Hematopoietic multipotent progenitor cell treated with erythropoietin and hydrocortisone succinate and interleukin-3 and kit ligand, for 17 days (in vitro differentiated cells): ENCODE results near the gene GGT5.
A peak's percentile ranks its signal among the peaks of the same experiment; 100 is the strongest.
"Not testable (repeated sequence)": the region's sequence is repeated elsewhere in the genome, so short reads cannot be mapped to it uniquely, and the experiment has no call there.

Experiments used
- DNase-seq: peaks from one replicate; pipeline ENCODE4 v3.0.0-alpha.2; 2015; ENCODE audit warnings: low spot score

The GGT5 gene

GRCh38 chr22:24245030-24245431, at the start of gene GGT5:
Gene GGT5, minus strand, starts transcription at chr22:24245082. Its CDS starts 357 bp downstream, at chr22:24244725.
- not testable (repeated sequence) for DNase-seq

GRCh38 chr22:24292202-24292830, 47.4 kb upstream of the GGT5 start:
- not testable (repeated sequence) for DNase-seq

- no peak for DNase-seq
These were observed 46.8 kb upstream of the GGT5 start for GRCh38 chr22:24291515-24292201.

GRCh38 chr22:24290459-24290858, 45.6 kb upstream of the GGT5 start:
- DNase-seq = peak; percentile 32

- DNase-seq = peak; percentile 30
These were observed 44.9 kb upstream of the GGT5 start for GRCh38 chr22:24289741-24290163.

- no peak for DNase-seq
These were observed 44.2 kb upstream of the GGT5 start for GRCh38 chr22:24289114-24289513.

GRCh38 chr22:24287801-24288200, 42.9 kb upstream of the GGT5 start:
- DNase-seq = not testable (repeated sequence)

- DNase-seq = not testable (repeated sequence)
These were observed 42.3 kb upstream of the GGT5 start for GRCh38 chr22:24287212-24287611.

GRCh38 chr22:24285245-24285644, 40.4 kb upstream of the GGT5 start:
- DNase-seq = no peak

- no peak for DNase-seq
These were observed 39.9 kb upstream of the GGT5 start for GRCh38 chr22:24284747-24285203.

GRCh38 chr22:24282401-24282800, 37.5 kb upstream of the GGT5 start:
- no peak for DNase-seq

- not testable (repeated sequence) for DNase-seq
These were observed 35.5 kb upstream of the GGT5 start for GRCh38 chr22:24280363-24280762.

- not testable (repeated sequence) for DNase-seq
These were observed 30.0 kb upstream of the GGT5 start for GRCh38 chr22:24274696-24275405.

- DNase-seq = peak; percentile 3
These were observed 29.0 kb upstream of the GGT5 start for GRCh38 chr22:24273906-24274305.

- not testable (repeated sequence) for DNase-seq
These were observed 28.1 kb upstream of the GGT5 start for GRCh38 chr22:24273031-24273430.

GRCh38 chr22:24271386-24271854, 26.5 kb upstream of the GGT5 start:
- no peak for DNase-seq

- DNase-seq = peak; percentile 91
These were observed 25.9 kb upstream of the GGT5 start, which contains the start of gene SPECC1L for GRCh38 chr22:24270556-24271385. Gene SPECC1L, plus strand, starts transcription at chr22:24270831. Its CDS starts 31,401 bp downstream, at chr22:24302232.

GRCh38 chr22:24266495-24266894, 21.6 kb upstream of the GGT5 start:
- not testable (repeated sequence) for DNase-seq

GRCh38 chr22:24265734-24266133, 20.9 kb upstream of the GGT5 start:
- DNase-seq = no peak

GRCh38 chr22:24264329-24264896, 19.5 kb upstream of the GGT5 start:
- DNase-seq = not testable (repeated sequence)

- DNase-seq = not testable (repeated sequence)
These were observed 18.6 kb upstream of the GGT5 start for GRCh38 chr22:24263479-24263878.
